RWPE2 (cell line): ENCODE measurements around the gene TBP.
A peak's percentile ranks its signal among the peaks of the same experiment; 100 is the strongest.

Experiments
- ATAC-seq: fragments of 200-7000 bp; cut with Tn5 transposase; 3 replicates; pipeline ENCODE4 v1.9.1; 2021; ENCODE audit warnings: low read depth
- DNase-seq: peaks from one replicate; pipeline ENCODE4 v3.0.0-alpha.2; 2020; ENCODE audit warnings: low spot score
- H3K27ac ChIP-seq: fragments of 450-650 bp; 2 replicates; pipeline ENCODE4 v1.5.1; 2017; ENCODE audit warnings: mild to moderate bottlenecking; ENCODE audit not compliant: poor library complexity, severe bottlenecking
- H3K27me3 ChIP-seq: fragments of 250-450 bp; sonication (Bioruptor Pico); 2 replicates; pipeline ENCODE4 v1.5.1; 2021; ENCODE audit warnings: mild to moderate bottlenecking, moderate library complexity; ENCODE audit not compliant: insufficient read depth, poor library complexity, severe bottlenecking
- H3K36me3 ChIP-seq: fragments of 250-450 bp; sonication (Bioruptor Pico); 2 replicates; pipeline ENCODE4 v1.5.1; 2020; ENCODE audit warnings: low read depth, mild to moderate bottlenecking, moderate library complexity
- H3K4me1 ChIP-seq: fragments of 250-450 bp; sonication (Bioruptor Pico); 2 replicates; pipeline ENCODE4 v1.5.1; 2021; ENCODE audit warnings: mild to moderate bottlenecking, moderate library complexity; ENCODE audit not compliant: insufficient read depth, poor library complexity, severe bottlenecking
- H3K4me3 ChIP-seq: fragments of 250-450 bp; sonication (Bioruptor Pico); 2 replicates; pipeline ENCODE4 v1.5.1; 2021; ENCODE audit warnings: mild to moderate bottlenecking, moderate library complexity; ENCODE audit not compliant: severe bottlenecking
- H3K9me3 ChIP-seq: fragments of 250-450 bp; sonication (Bioruptor Pico); 2 replicates; pipeline ENCODE4 v1.5.1; 2021; ENCODE audit warnings: mild to moderate bottlenecking, moderate library complexity; ENCODE audit not compliant: severe bottlenecking
- TF ChIP-seq, protein P1 (sequence below): fragments of 450-650 bp; IDR thresholded peaks from one replicate; pipeline ENCODE4 v1.5.1; 2017; ENCODE audit warnings: mild to moderate bottlenecking, moderate library complexity; ENCODE audit not compliant: poor library complexity, severe bottlenecking

TBP gene

DNA sequence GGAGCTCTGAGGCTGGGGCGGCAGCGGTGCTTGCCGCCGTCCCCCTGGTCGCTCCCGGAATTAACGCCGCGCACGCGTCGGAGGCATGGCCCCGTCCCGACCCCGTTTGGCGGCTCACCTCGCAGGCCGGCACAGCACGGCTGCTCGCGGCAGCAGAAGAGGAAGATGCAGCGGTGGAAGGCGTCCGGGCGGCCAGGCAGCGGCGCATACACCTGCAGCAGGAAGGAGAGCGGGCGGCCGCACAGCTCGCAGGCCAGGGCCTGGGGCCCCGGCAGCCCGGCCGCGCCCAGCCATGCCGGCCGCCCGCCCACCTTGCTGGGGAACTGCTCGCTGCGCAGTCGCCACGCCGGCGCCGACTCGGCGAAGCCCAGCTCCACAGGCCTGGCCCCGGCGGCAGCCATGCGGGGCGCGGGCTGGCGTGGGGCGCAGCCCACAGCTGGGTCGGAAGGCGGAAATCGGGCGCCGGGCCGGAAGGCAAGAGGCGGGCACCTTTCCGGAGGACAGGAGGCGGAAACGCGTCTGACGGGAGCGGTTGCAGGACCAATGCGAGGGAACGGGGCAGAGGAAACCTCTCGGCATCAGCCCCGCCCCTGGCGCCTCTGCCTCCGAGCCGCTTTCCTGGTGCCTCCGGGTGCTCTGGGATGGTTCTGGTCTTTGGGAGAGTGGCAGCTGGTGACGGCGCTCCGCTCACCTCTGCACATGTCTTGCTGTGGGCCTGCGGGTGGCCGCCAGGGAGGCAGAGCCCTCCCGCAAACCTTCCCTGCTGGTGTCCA, 30.2 kb downstream of the TBP start, which contains the start of gene PDCD2:
Gene PDCD2 (minus strand): TSS at position 457 of the 773 bp plus-strand sequence. CDS start 56 bp downstream, at position 401.
- DNase-seq (peak; percentile 93), ATAC-seq (peak; percentile 97)
- TF ChIP-seq, protein P1, sequence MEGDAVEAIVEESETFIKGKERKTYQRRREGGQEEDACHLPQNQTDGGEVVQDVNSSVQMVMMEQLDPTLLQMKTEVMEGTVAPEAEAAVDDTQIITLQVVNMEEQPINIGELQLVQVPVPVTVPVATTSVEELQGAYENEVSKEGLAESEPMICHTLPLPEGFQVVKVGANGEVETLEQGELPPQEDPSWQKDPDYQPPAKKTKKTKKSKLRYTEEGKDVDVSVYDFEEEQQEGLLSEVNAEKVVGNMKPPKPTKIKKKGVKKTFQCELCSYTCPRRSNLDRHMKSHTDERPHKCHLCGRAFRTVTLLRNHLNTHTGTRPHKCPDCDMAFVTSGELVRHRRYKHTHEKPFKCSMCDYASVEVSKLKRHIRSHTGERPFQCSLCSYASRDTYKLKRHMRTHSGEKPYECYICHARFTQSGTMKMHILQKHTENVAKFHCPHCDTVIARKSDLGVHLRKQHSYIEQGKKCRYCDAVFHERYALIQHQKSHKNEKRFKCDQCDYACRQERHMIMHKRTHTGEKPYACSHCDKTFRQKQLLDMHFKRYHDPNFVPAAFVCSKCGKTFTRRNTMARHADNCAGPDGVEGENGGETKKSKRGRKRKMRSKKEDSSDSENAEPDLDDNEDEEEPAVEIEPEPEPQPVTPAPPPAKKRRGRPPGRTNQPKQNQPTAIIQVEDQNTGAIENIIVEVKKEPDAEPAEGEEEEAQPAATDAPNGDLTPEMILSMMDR: no peak
- Histone ChIP-seq H3K27ac (peak within 1 kb of the TSS; percentile 60), H3K9me3 (no peaks in the 10 kb centered on the region), H3K27me3 (no peaks in the 10 kb centered on the region), H3K4me3 (peak within 1 kb of the TSS; percentile 93), H3K4me1 (peaks cover 6% of the 10 kb centered on the region), H3K36me3 (peaks cover 34% of the 10 kb centered on the region)

DNA sequence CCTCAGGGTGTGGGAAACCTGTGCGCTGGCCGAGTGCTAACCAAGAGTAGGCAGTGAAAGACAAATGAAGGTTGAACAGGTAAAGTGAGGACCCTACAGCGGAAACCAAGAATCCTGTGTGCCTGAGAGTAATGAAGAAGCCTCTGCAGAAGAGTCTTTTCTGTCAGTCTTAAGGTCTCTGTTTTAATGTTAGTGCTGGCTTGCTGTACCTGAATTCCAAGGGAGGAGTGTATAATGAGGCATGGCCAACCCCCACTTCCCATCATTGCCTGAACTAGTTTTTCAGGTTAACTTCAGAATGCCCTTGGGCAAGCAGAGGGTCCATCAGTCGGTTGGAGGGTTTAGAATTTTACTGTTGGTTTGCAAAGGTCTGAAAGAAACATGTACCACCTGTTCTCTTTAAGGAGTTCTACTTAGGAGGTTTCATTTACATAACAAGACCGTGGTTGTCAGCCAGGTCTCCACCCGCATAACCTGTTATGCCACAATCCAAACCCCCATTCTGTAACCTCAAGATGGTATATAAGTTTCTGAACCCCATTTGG, 30.9 kb downstream of the TBP start:
- ATAC-seq (peak; percentile 55), DNase-seq (no peak)
- Histone ChIP-seq H3K27ac (peak overlapping the region; percentile 60), H3K9me3 (no peaks in the 10 kb centered on the region), H3K4me1 (peaks cover 6% of the 10 kb centered on the region), H3K27me3 (no peaks in the 10 kb centered on the region), H3K4me3 (peak overlapping the region; percentile 93), H3K36me3 (peaks cover 31% of the 10 kb centered on the region)
- TF ChIP-seq, protein P1: no peak

DNA sequence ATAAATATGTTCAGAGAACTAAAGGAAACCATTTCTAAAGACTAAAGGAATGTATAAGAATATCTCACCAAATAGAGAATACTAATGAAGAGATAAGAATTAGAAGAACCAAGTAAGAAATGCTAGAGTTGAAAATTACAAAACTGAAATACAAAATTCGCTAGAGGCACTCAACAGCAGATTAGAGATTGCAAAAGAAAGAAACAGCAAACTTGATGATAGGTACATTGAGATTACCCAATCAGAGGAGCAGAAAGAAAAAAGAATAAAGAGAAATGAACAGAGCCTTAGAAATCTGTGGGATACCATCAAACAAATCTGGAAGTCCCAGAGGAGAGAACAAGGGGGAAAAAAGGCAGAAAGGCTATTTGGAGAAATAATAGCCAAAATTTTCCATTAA, 36.6 kb downstream of the TBP start:
- Histone ChIP-seq H3K4me3 (no peak overlapping the region), H3K27me3 (peaks cover 10% of the 10 kb centered on the region), H3K4me1 (no peaks in the 10 kb centered on the region), H3K36me3 (no peaks in the 10 kb centered on the region), H3K9me3 (peaks cover 10% of the 10 kb centered on the region), H3K27ac (no peak overlapping the region)
- ATAC-seq (no peak), DNase-seq (no peak)
- TF ChIP-seq, protein P1: no peak

DNA sequence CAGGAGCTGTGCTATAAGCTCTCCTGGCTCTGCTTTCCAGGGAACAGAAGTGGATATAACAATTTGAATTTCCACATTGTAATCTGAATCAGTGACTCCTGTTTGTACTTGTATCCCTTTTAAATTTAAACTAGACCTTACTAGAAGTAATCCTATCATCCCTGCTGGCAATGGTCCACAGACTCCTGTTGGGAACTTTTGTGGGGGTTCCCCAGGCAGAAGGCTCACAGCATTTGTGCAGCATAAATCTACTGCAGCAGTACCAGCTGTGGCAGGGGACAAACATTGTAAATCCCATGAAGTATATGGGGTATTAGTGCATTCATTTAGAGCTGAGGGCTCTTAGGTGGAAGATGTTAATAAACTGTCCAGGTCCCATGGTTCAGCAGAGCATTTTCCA, 42.3 kb downstream of the TBP start:
- Histone ChIP-seq H3K27me3 (peaks cover 28% of the 10 kb centered on the region), H3K4me1 (no peaks in the 10 kb centered on the region), H3K27ac (no peak overlapping the region), H3K36me3 (no peaks in the 10 kb centered on the region), H3K9me3 (peaks cover 8% of the 10 kb centered on the region), H3K4me3 (no peak overlapping the region)
- no peak for ATAC-seq
- DNase-seq: no peak
- TF ChIP-seq, protein P1: no peak

DNA sequence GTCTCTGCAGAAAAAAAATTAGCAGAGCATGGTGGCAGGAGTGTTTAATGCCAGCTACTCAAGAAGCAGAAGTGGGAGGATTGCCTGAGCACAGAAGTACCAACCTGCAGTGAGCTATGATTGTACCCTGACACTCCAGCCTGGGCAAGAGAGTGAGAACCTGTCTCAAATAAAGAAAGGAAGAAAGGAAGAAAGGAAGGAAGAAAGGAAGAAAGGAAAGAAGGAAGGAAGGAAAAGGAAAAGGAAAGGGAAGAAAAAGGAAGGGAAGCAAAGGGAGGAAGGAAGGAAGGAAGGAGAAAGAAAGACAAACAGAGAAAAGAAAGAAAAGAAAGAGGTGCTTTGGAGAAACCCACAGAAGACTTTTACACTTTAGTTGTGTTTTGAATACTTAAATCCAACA, 43.1 kb downstream of the TBP start:
- H3K27ac ChIP-seq: no peak overlapping the region
- H3K9me3 ChIP-seq: peaks cover under 1% of the 10 kb centered on the region
- H3K36me3 ChIP-seq: no peaks in the 10 kb centered on the region
- ATAC-seq (no peak), DNase-seq (no peak)
- H3K27me3 ChIP-seq: peaks cover 36% of the 10 kb centered on the region
- H3K4me1 ChIP-seq: no peaks in the 10 kb centered on the region
- no peak overlapping the region for H3K4me3 ChIP-seq
- TF ChIP-seq, protein P1: no peak
